K562 (cell line): Measurements from ENCODE around the gene SFXN5. TPM values are rescaled to one million over a fixed set of nuclear protein-coding genes. Genes with fewer than 3 reads are reported as not detected.

ENCODE experiments used
- BMI1 ChIP-seq: fragments of 150-350 bp; IDR thresholded peaks from 2 replicates; pipeline ENCODE4 v1.6.1; 2014; ENCODE audit warnings: low read length
- FOXA1 ChIP-seq: fragments of 450-650 bp; IDR thresholded peaks from 2 replicates; pipeline ENCODE4 v1.6.1; 2016; ENCODE audit warnings: mild to moderate bottlenecking, borderline replicate concordance
- HBP1 ChIP-seq: fragments of 450-650 bp; formaldehyde crosslinking; IDR thresholded peaks from 2 replicates; pipeline ENCODE4 v1.4.0; 2022; ENCODE audit warnings: missing genetic modification characterization
- KLF13 ChIP-seq: fragments of 450-650 bp; IDR thresholded peaks from 2 replicates; pipeline ENCODE4 v1.6.1; 2016; ENCODE audit warnings: missing genetic modification characterization, low read depth, mild to moderate bottlenecking, missing compliant biosample characterization, moderate library complexity, borderline replicate concordance
- MTF1 ChIP-seq: fragments of 250-450 bp; sonication (Bioruptor Pico); IDR thresholded peaks from 2 replicates; pipeline ENCODE4 v1.9.0; 2021; ENCODE audit warnings: moderate library complexity, mild to moderate bottlenecking, inconsistent platforms, borderline replicate concordance
- ZNF609 ChIP-seq: sonication (generic); formaldehyde crosslinking; IDR thresholded peaks from 2 replicates; pipeline ENCODE4 v1.8.1; 2023; ENCODE audit warnings: missing genetic modification reagents, mild to moderate bottlenecking, borderline replicate concordance
- polyA plus RNA-seq, 8 experiments: library from polyadenylated mRNA; depleted of rRNA in 4 of 8; stranded (reverse) in 5 of 8; unstranded in 3 of 8; fragments of >200 nt; fragmentation: Nextera tagmentation in 2 of 8; fragmentation: Illumina TruSeq in 1 of 8; extraction: Ambion mirVana in 2 of 8; extraction: Trizol in 1 of 8; gene quantifications; 2 replicates each; pipeline versions ENCODE4 v1.2.1 to v1.2.3, GENCODE V29; 2011 to 2014; ENCODE audit warnings: inconsistent platforms in 1 of 8, missing spikeins in 1 of 8
- total RNA-seq, 7 experiments: library from RNA; depleted of rRNA in 6 of 7; stranded (reverse); fragments of >200 nt in 6 of 7; fragmentation: Illumina TruSeq in 2 of 7; extraction: Trizol in 2 of 7; gene quantifications; 2 replicates each; pipeline versions ENCODE4 v1.2.1 to v1.2.3, GENCODE V29; 2011 to 2021; ENCODE audit warnings: low replicate concordance in 1 of 7
- TF ChIP-seq, protein P1 (sequence below): sonication (generic); formaldehyde crosslinking; IDR thresholded peaks from 2 replicates; pipeline ENCODE4 v1.8.1; 2022; ENCODE audit warnings: missing genetic modification reagents

The SFXN5 gene
- total and polyA plus RNA-seq, 9 of the 15 experiments (the other 6 are each of a cell fraction or from before 2014, with no cell fraction given) = 8.3 to 22.6 (median 16.0) TPM

DNA sequence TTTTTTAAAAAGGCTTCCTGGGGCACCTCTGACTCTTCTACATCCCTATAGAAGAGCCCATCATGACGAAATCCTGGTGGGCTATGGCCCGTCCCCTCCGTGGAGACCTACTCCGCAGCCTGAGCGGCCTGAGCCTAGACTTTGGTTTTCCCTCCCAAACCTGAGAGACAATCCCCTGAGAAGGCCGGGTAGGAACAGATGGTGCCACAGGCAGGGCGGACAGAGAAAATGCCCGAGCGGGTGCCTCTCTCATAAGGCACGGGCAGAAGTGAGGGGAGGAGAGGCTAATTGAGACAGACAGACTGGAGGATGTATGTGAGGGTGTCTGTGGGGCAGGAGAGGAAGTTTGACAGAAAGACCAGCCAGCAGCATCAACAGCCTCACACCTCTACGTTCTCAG, 20.2 kb upstream of the SFXN5 start (continued):
- TF ChIP-seq KLF13 (no peak), HBP1 (CRISPR knock-in tag) (no peak), BMI1 (no peak), MTF1 (no peak), ZNF609 (CRISPR knock-in tag) (no peak), FOXA1 (no peak)
- TF ChIP-seq, protein P1, sequence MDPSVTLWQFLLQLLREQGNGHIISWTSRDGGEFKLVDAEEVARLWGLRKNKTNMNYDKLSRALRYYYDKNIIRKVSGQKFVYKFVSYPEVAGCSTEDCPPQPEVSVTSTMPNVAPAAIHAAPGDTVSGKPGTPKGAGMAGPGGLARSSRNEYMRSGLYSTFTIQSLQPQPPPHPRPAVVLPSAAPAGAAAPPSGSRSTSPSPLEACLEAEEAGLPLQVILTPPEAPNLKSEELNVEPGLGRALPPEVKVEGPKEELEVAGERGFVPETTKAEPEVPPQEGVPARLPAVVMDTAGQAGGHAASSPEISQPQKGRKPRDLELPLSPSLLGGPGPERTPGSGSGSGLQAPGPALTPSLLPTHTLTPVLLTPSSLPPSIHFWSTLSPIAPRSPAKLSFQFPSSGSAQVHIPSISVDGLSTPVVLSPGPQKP (CRISPR knock-in tag) = no peak
